Gastroesophageal sphincter (tissue), 4 donors: Measurements from ENCODE around the gene BCL6. TPM values are rescaled to one million over a fixed set of nuclear protein-coding genes. Genes with fewer than 3 reads are reported as not detected.
"Not testable (repeated sequence)": the region's sequence is repeated elsewhere in the genome, so short reads cannot be mapped to it uniquely, and the experiment has no call there.

Source experiments
- ATAC-seq: fragments of 150-250 bp; one replicate; pipeline ENCODE4 v1.9.1; 2016; ENCODE audit warnings: mild to moderate bottlenecking, moderate library complexity
- H3K27ac ChIP-seq, 4 donors: fragments of 200-600 bp; sonication (generic) in 3 of 4; 1 replicate in 3 of 4; 2 replicates in 1 of 4; pipeline ENCODE4 v1.5.1; 2016 to 2019
- H3K27me3 ChIP-seq: fragments of 200-600 bp; sonication (generic); one replicate; pipeline ENCODE4 v1.5.1; 2019
- H3K36me3 ChIP-seq, 2 donors: fragments of 200-600 bp; sonication (generic); one replicate each; pipeline ENCODE4 v1.5.1; 2019; ENCODE audit warnings: control low read depth in 1 of 2
- H3K4me1 ChIP-seq, 3 donors: fragments of 200-600 bp; sonication (generic); 1 replicate in 2 of 3; 2 replicates in 1 of 3; pipeline ENCODE4 v1.5.1; 2016 to 2019; ENCODE audit warnings: control low read depth in 2 of 3
- H3K4me3 ChIP-seq, 2 donors: fragments of 200-600 bp; sonication (generic); one replicate each; pipeline ENCODE4 v1.5.1; 2019; ENCODE audit warnings: mild to moderate bottlenecking in 1 of 2, moderate library complexity in 1 of 2
- H3K9me3 ChIP-seq, 3 donors: fragments of 200-600 bp; sonication (generic); one replicate each; pipeline ENCODE4 v1.5.1; 2017 to 2019; ENCODE audit warnings: control low read depth in 2 of 3
- CTCF ChIP-seq, 4 experiments: fragments of 200-600 bp in 2 of 4; fragments of 450-650 bp in 2 of 4; sonication (generic) in 1 of 4; IDR thresholded peaks; one replicate each; pipeline ENCODE4 v1.5.1; 2017 to 2019; ENCODE audit warnings: antibody characterized with exemption in 4 of 4, mild to moderate bottlenecking in 2 of 4, moderate library complexity in 2 of 4
- EP300 ChIP-seq: sonication (generic); formaldehyde crosslinking; IDR thresholded peaks from one replicate; pipeline ENCODE4 v1.6.1; 2017; ENCODE audit warnings: antibody characterized with exemption, mild to moderate bottlenecking
- POLR2A ChIP-seq, 2 donors: fragments of 450-650 bp; IDR thresholded peaks; one replicate each; pipeline ENCODE4 v1.6.1; 2017; ENCODE audit warnings: antibody characterized with exemption in 2 of 2, mild to moderate bottlenecking in 2 of 2, moderate library complexity in 1 of 2
- POLR2AphosphoS5 ChIP-seq: sonication (generic); formaldehyde crosslinking; IDR thresholded peaks from one replicate; pipeline ENCODE4 v1.6.1; 2017; ENCODE audit warnings: antibody characterized with exemption
- WGBS, 2 donors: methylation state at CpG; one replicate each; pipeline ENCODE4 v1.1.5; 2018; ENCODE audit warnings: low coverage in 1 of 2; 5-methylcytosine and 5-hydroxymethylcytosine counted together
- total RNA-seq, 4 donors: library from RNA; depleted of rRNA; stranded (reverse); fragments of >200 nt; gene quantifications; one replicate each; pipeline ENCODE4 v1.1.0, GENCODE V29; 2016

BCL6 gene
- total RNA-seq, 4 donors from 2014 or later, result 60.0 to 146 (median 115) TPM

DNA sequence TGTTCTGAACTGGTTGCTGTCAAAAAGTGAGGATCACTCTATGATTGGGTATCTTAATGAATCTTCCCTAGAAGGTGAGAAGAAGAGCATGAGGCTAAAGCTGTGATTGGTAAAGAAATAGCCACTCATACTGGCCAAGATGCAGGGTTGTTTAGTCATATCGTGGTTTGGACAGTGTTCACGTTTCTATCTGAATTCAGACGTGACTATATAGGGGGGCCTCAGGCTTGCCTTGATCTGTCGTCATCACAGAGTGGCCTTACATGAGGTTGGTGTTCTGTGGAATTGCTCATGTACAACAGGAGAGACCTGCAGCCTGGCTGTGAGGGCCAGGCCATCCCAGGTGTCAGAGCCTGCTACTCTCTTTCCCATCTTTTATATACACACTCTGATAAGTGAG, 55.3 kb downstream of the BCL6 start:
- no peak for ATAC-seq
- H3K4me3 ChIP-seq, result no peak overlapping the region

DNA sequence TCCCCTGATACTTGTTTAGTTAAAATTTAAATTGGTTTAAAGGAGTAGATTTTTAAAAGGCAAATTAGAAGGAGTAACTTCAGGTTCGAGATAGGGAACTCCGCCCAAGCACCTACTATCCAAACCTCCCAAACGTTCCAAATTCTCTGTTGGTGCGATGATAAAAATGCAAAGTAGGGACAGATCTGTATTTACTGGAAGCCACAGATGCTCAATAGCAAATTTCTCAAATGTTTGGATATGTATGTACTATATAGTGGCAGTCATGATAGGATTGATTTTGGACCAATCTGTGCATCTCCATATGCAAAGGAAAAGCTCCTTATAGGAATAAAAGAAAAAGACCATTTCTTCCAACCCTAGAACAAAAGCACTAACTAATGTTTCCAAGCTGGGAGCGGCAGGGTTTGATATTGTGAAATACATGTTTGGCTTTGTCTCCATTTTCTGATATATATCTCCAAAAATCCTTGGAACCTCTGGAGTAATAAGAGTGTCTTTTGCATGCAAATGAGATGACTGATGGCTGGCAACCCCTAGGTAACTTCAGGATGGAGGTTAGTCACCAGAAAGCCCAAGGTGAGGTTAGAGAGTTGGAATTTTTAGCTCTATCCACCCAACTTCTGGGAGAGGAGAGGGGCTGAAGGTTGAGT, 58.5 kb downstream of the BCL6 start:
- TF ChIP-seq EP300, result no peak
- TF ChIP-seq POLR2A (IDR thresholded peaks at IDR 0.05), result no peak
- TF ChIP-seq CTCF (IDR thresholded peaks at IDR 0.05), result no peak
- no peak for TF ChIP-seq POLR2AphosphoS5
- Histone ChIP-seq H3K36me3 (no peaks in the 10 kb centered on the region), H3K27me3 (no peaks in the 10 kb centered on the region), H3K27ac (no peak overlapping the region), H3K9me3 (peaks cover 0 to 19% (median 0%) of the 10 kb centered on the region in 3 donors), H3K4me3 (no peak overlapping the region), H3K4me1 (no peaks in the 10 kb centered on the region)
- ATAC-seq, result no peak
- 91 to 94% methylated on average over 5 of the region's 5 CpGs for WGBS, 2 donors

More for the DNA sequence above, 55.3 kb downstream of the BCL6 start:
- H3K27me3 ChIP-seq, result no peaks in the 10 kb centered on the region
- H3K36me3 ChIP-seq, result no peaks in the 10 kb centered on the region
- TF ChIP-seq EP300 (no peak), CTCF (IDR thresholded peaks at IDR 0.05) (no peak), POLR2AphosphoS5 (no peak), POLR2A (IDR thresholded peaks at IDR 0.05) (no peak)
- 49 to 62% methylated on average over 3 to 4 of the region's 4 CpGs for WGBS, 2 donors
- no peaks in the 10 kb centered on the region for H3K4me1 ChIP-seq
- no peak overlapping the region for H3K27ac ChIP-seq
- peaks cover 0 to 14% (median 0%) of the 10 kb centered on the region in 3 donors for H3K9me3 ChIP-seq

GRCh38 chr3:187685948-187686347, 59.3 kb downstream of the BCL6 start:
- H3K27ac ChIP-seq, result no peak overlapping the region
- H3K4me3 ChIP-seq, result no peak overlapping the region
- no peaks in the 10 kb centered on the region for H3K4me1 ChIP-seq
- no peak for ATAC-seq
- peaks cover 0 to 19% (median 0%) of the 10 kb centered on the region in 3 donors for H3K9me3 ChIP-seq
- H3K36me3 ChIP-seq, result no peaks in the 10 kb centered on the region
- 89 to 96% methylated on average over 7 of the region's 7 CpGs for whole genome bisulfite sequencing, 2 donors
- TF ChIP-seq EP300 (no peak), CTCF (IDR thresholded peaks at IDR 0.05) (no peak), POLR2A (IDR thresholded peaks at IDR 0.05) (no peak), POLR2AphosphoS5 (no peak)
- H3K27me3 ChIP-seq, result no peaks in the 10 kb centered on the region

DNA sequence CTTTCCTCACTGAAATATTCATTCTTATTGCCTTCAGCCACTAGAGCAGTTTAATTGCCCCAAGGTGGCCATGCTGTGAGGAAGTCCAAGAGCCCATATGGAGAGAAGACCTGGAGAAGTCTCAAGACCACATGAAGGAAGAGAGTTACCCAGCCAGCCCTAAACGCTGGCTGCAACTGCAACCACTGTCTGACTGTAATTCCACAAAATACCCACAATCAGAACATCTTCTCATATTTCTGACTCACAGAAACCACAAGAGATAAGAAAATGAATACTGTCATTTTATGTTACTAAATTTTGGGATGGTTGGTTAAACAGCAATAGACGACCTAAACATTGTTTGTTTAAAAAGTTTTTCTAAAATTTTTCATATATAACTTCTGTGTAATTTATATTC, 60.4 kb downstream of the BCL6 start:
- H3K27ac ChIP-seq, result no peak overlapping the region
- no peaks in the 10 kb centered on the region for H3K36me3 ChIP-seq
- H3K4me3 ChIP-seq, result no peak overlapping the region
- H3K4me1 ChIP-seq, result no peaks in the 10 kb centered on the region
- ATAC-seq, result no peak
- H3K27me3 ChIP-seq, result no peaks in the 10 kb centered on the region
- WGBS, 2 donors, result 55 to 82% methylated on average over 2 of the region's 2 CpGs
- H3K9me3 ChIP-seq, result peaks cover 0 to 19% (median 0%) of the 10 kb centered on the region in 3 donors
- TF ChIP-seq POLR2A (IDR thresholded peaks at IDR 0.05) (no peak), EP300 (no peak)

DNA sequence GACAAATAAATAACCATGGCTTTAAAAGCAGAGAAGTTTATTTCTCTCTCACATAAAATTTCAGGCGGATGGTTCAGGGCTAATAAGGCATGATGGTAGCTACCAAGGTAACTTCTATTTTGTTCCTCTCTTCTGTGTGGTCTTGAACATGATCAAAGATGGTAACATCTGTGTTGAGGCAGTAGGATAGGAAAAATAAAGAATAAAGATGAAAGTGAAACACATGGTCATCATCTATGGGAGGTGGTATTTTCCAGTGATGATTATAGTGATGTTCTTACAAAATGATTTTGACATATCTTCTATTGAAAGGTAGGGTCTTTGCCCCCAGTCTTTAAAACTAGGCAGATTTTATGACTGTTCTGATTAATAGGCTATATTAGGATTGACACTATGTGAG, 60.8 kb downstream of the BCL6 start:
- Histone ChIP-seq H3K4me3 (no peak overlapping the region), H3K27ac (no peak overlapping the region), H3K36me3 (no peaks in the 10 kb centered on the region), H3K4me1 (peaks cover 0 to 2% (median under 1%) of the 10 kb centered on the region in 3 donors), H3K27me3 (no peaks in the 10 kb centered on the region), H3K9me3 (peaks cover 0 to 19% (median 0%) of the 10 kb centered on the region in 3 donors)
- TF ChIP-seq POLR2AphosphoS5 (no peak), POLR2A (IDR thresholded peaks at IDR 0.05) (no peak), EP300 (no peak), CTCF (IDR thresholded peaks at IDR 0.05) (no peak)
- ATAC-seq, result no peak
- WGBS, 2 donors, result 71 to 100% methylated on average over 1 of the region's 1 CpG

GRCh38 chr3:187681756-187682155, 63.5 kb downstream of the BCL6 start:
- not testable (repeated sequence) for ATAC-seq, H3K4me1 ChIP-seq, H3K4me3 ChIP-seq, H3K27me3 ChIP-seq, H3K36me3 ChIP-seq, H3K27ac ChIP-seq
- 87 to 92% methylated on average over 4 to 5 of the region's 11 CpGs for WGBS, 2 donors
- H3K9me3 ChIP-seq, result peaks cover 0 to 19% (median 0%) of the 10 kb centered on the region in 3 donors
